HG02588 (cell line): ENCODE data around the gene SKIL.
A peak's percentile ranks its signal among the peaks of the same experiment; 100 is the strongest.
"Not testable (repeated sequence)": the region's sequence is repeated elsewhere in the genome, so short reads cannot be mapped to it uniquely, and the experiment has no call there.

Experiments used
- ATAC-seq: cut with Tn5 transposase; IDR thresholded peaks from one replicate; pipeline ENCODE4 v1.9.1; 2021; ENCODE audit warnings: mild to moderate bottlenecking, moderate library complexity; ENCODE audit not compliant: unreplicated experiment

SKIL gene

GRCh38 chr3:170357176-170358041 lies at the start of gene SKIL:
Gene SKIL, plus strand, starts transcription at chr3:170357715. Its CDS starts 2,617 bp downstream, at chr3:170360332.
- peak; percentile 50 for ATAC-seq

- ATAC-seq = no peak
Measured at GRCh38 chr3:170309046-170309445, 48.5 kb upstream of the SKIL start.

- ATAC-seq = no peak
Measured at GRCh38 chr3:170317954-170318353, 39.6 kb upstream of the SKIL start.

- ATAC-seq = no peak
Measured at GRCh38 chr3:170320461-170321121, 36.9 kb upstream of the SKIL start.

- ATAC-seq = no peak
Measured at GRCh38 chr3:170321321-170322034, 36.0 kb upstream of the SKIL start.

- no peak for ATAC-seq
Measured at GRCh38 chr3:170322566-170323269, 34.8 kb upstream of the SKIL start.

- ATAC-seq = no peak
Measured at GRCh38 chr3:170323331-170323730, 34.2 kb upstream of the SKIL start.

- no peak for ATAC-seq
Measured at GRCh38 chr3:170324962-170325361, 32.6 kb upstream of the SKIL start.

GRCh38 chr3:170327040-170327808 lies 30.3 kb upstream of the SKIL start:
- no peak for ATAC-seq

GRCh38 chr3:170327868-170328548 lies 29.5 kb upstream of the SKIL start:
- ATAC-seq = not testable (repeated sequence)

GRCh38 chr3:170330366-170330765 lies 27.1 kb upstream of the SKIL start:
- no peak for ATAC-seq

- ATAC-seq = no peak
Measured at GRCh38 chr3:170331143-170331542, 26.4 kb upstream of the SKIL start.

- no peak for ATAC-seq
Measured at GRCh38 chr3:170337420-170337819, 20.1 kb upstream of the SKIL start.

GRCh38 chr3:170338690-170339340 lies 18.7 kb upstream of the SKIL start:
- ATAC-seq = no peak

- ATAC-seq = not testable (repeated sequence)
Measured at GRCh38 chr3:170342273-170342672, 15.2 kb upstream of the SKIL start.

GRCh38 chr3:170343859-170344258 lies 13.7 kb upstream of the SKIL start:
- not testable (repeated sequence) for ATAC-seq

- no peak for ATAC-seq
Measured at GRCh38 chr3:170344971-170345370, 12.5 kb upstream of the SKIL start.

GRCh38 chr3:170346481-170347392 lies 10.8 kb upstream of the SKIL start:
- peak; percentile 51 for ATAC-seq
